HepG2 (cell line): Measurements from ENCODE around the gene MYO18B.

Experiments
- IRF2 ChIP-seq: IDR thresholded peaks from 2 replicates; pipeline ENCODE4 v1.6.1; 2018; ENCODE audit warnings: missing genetic modification reagents, missing compliant biosample characterization
- KLF6 ChIP-seq: IDR thresholded peaks from 2 replicates; pipeline ENCODE4 v1.8.0; 2016; ENCODE audit warnings: missing biosample characterization, missing genetic modification reagents
- MYC ChIP-seq: sonication (generic); formaldehyde crosslinking; IDR thresholded peaks from 2 replicates; pipeline ENCODE4 v1.9.0; 2021; ENCODE audit warnings: missing genetic modification reagents, borderline replicate concordance
- NFE2L1 ChIP-seq: sonication (generic); formaldehyde crosslinking; IDR thresholded peaks from 2 replicates; pipeline ENCODE4 v1.4.0; 2020; ENCODE audit warnings: missing genetic modification reagents, mild to moderate bottlenecking, borderline replicate concordance
- NKX3-1 ChIP-seq: sonication (generic); formaldehyde crosslinking; IDR thresholded peaks from 2 replicates; pipeline ENCODE4 v1.5.0; 2020; ENCODE audit warnings: missing genetic modification reagents
- SRF ChIP-seq: IDR thresholded peaks from 2 replicates; pipeline ENCODE4 v1.6.1; 2011; ENCODE audit warnings: mild to moderate bottlenecking, low read depth, low read length, moderate library complexity
- SUZ12 ChIP-seq: fragments of 150-350 bp; IDR thresholded peaks from 2 replicates; pipeline ENCODE4 v1.6.1; 2014; ENCODE audit warnings: low read depth, low read length
- TAF1 ChIP-seq: sonication (generic); formaldehyde crosslinking; IDR thresholded peaks from 2 replicates; pipeline ENCODE4 v1.4.0; 2020; ENCODE audit warnings: missing genetic modification reagents
- ZNF230 ChIP-seq: sonication (generic); formaldehyde crosslinking; IDR thresholded peaks from 2 replicates; pipeline ENCODE4 v1.4.0; 2020; ENCODE audit warnings: mild to moderate bottlenecking, missing genetic modification reagents
- ZNF350 ChIP-seq: sonication (generic); formaldehyde crosslinking; IDR thresholded peaks from 2 replicates; pipeline ENCODE4 v1.4.0; 2020; ENCODE audit warnings: mild to moderate bottlenecking, low read depth, missing genetic modification reagents, borderline replicate concordance
- ZNF883 ChIP-seq: sonication (generic); formaldehyde crosslinking; IDR thresholded peaks from 2 replicates; pipeline ENCODE4 v1.5.1; 2020; ENCODE audit warnings: mild to moderate bottlenecking, missing genetic modification reagents; ENCODE audit errors: not compliant biosample characterization
- TF ChIP-seq, protein P1 (sequence below): sonication (generic); formaldehyde crosslinking; IDR thresholded peaks from 2 replicates; pipeline ENCODE4 v1.4.0; 2020; ENCODE audit warnings: missing genetic modification reagents
- TF ChIP-seq, protein P2 (sequence below): sonication (generic); formaldehyde crosslinking; IDR thresholded peaks from 2 replicates; pipeline ENCODE4 v1.5.0; 2020; ENCODE audit warnings: mild to moderate bottlenecking, missing genetic modification reagents, moderate library complexity
- TF ChIP-seq, protein P3 (sequence below): sonication (generic); formaldehyde crosslinking; IDR thresholded peaks from 2 replicates; pipeline ENCODE4 v1.8.1; 2023; ENCODE audit warnings: missing genetic modification reagents, mild to moderate bottlenecking, borderline replicate concordance

DNA sequence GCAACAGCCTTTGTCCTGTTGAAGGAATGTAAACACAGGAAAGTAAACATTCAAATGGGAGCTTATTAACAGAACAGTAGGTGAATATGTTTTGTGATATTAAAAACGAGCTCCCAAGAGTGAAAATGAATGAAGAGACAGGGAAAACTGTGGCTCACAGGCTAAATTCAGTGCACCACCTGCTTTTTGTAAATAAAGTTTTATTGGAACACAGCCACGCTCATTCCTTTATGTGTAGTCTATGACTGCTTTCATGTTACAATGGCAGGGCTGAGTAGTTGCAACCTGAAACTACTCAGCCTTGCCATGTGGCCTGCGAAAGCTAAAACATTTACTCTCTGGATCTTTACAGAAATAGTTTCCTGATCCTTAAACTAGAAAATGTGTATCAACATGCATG is 136.9 kb downstream of the MYO18B start:
- TF ChIP-seq IRF2 (no peak), ZNF230 (CRISPR knock-in tag) (no peak), NFE2L1 (CRISPR knock-in tag) (no peak), ZNF883 (CRISPR knock-in tag) (no peak), NKX3-1 (CRISPR knock-in tag) (no peak), MYC (CRISPR knock-in tag) (no peak), SRF (no peak), ZNF350 (no peak), TAF1 (CRISPR knock-in tag) (no peak), SUZ12 (no peak), KLF6 (no peak)
- TF ChIP-seq, protein P1, sequence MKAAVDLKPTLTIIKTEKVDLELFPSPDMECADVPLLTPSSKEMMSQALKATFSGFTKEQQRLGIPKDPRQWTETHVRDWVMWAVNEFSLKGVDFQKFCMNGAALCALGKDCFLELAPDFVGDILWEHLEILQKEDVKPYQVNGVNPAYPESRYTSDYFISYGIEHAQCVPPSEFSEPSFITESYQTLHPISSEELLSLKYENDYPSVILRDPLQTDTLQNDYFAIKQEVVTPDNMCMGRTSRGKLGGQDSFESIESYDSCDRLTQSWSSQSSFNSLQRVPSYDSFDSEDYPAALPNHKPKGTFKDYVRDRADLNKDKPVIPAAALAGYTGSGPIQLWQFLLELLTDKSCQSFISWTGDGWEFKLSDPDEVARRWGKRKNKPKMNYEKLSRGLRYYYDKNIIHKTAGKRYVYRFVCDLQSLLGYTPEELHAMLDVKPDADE (CRISPR knock-in tag): no peak
- TF ChIP-seq, protein P2, sequence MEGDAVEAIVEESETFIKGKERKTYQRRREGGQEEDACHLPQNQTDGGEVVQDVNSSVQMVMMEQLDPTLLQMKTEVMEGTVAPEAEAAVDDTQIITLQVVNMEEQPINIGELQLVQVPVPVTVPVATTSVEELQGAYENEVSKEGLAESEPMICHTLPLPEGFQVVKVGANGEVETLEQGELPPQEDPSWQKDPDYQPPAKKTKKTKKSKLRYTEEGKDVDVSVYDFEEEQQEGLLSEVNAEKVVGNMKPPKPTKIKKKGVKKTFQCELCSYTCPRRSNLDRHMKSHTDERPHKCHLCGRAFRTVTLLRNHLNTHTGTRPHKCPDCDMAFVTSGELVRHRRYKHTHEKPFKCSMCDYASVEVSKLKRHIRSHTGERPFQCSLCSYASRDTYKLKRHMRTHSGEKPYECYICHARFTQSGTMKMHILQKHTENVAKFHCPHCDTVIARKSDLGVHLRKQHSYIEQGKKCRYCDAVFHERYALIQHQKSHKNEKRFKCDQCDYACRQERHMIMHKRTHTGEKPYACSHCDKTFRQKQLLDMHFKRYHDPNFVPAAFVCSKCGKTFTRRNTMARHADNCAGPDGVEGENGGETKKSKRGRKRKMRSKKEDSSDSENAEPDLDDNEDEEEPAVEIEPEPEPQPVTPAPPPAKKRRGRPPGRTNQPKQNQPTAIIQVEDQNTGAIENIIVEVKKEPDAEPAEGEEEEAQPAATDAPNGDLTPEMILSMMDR (CRISPR knock-in tag): no peak
- TF ChIP-seq, protein P3, sequence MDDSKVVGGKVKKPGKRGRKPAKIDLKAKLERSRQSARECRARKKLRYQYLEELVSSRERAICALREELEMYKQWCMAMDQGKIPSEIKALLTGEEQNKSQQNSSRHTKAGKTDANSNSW (CRISPR knock-in tag): no peak
